A673 (cell line): Measurements from ENCODE around the gene OR51A7. TPM values are rescaled to one million over a fixed set of nuclear protein-coding genes. Genes with fewer than 3 reads are reported as not detected.

ENCODE experiments used
- BruUV-seq: library from RNA; stranded (reverse); fragments of 400-500 nt; replicated peaks from 2 replicates; lab custom pipeline; 2021; lab: Mats Ljungman, UMichigan
- CTCF ChIA-PET: fragments of 300-600 bp; sonication (Branson Sonifier 250); formaldehyde crosslinking; loops from one replicate; lab custom pipeline; 2022; ENCODE audit warnings: antibody characterized with exemption; lab: Charles Lee
- POLR2A ChIA-PET: fragments of 300-600 bp; sonication (Branson Sonifier 250); formaldehyde crosslinking; loops from one replicate; lab custom pipeline; 2022; ENCODE audit warnings: antibody characterized with exemption; ENCODE audit not compliant: low non-redundant PET; lab: Charles Lee
- DNase-seq: peaks from one replicate; pipeline ENCODE4 v3.0.0-alpha.2; 2015; ENCODE audit warnings: low spot score
- H3K27ac ChIP-seq: fragments of 200-600 bp; sonication (generic); 2 replicates; pipeline ENCODE4 v1.5.1; 2016; ENCODE audit warnings: mixed run types, low read depth, mild to moderate bottlenecking, mixed read lengths, antibody characterized with exemption, low read length; ENCODE audit not compliant: poor library complexity, severe bottlenecking
- H3K27me3 ChIP-seq: fragments of 200-600 bp; sonication (generic); replicated peaks from 2 replicates; pipeline ENCODE4 v1.6.1; 2017; ENCODE audit warnings: mixed run types, low read depth, mild to moderate bottlenecking, mixed read lengths, antibody characterized with exemption, low read length; ENCODE audit not compliant: insufficient read depth, poor library complexity
- H3K36me3 ChIP-seq: fragments of 200-600 bp; sonication (generic); 2 replicates; pipeline ENCODE4 v1.6.1; 2016; ENCODE audit warnings: mixed run types, mild to moderate bottlenecking, mixed read lengths, antibody characterized with exemption, low read length; ENCODE audit not compliant: insufficient read depth, poor library complexity, severe bottlenecking
- H3K4me1 ChIP-seq: fragments of 200-600 bp; sonication (generic); 2 replicates; pipeline ENCODE4 v1.6.1; 2017; ENCODE audit warnings: mixed run types, mild to moderate bottlenecking, mixed read lengths, antibody characterized with exemption, low read length; ENCODE audit not compliant: insufficient read depth, poor library complexity, severe bottlenecking
- H3K4me3 ChIP-seq: fragments of 200-600 bp; sonication (generic); 2 replicates; pipeline ENCODE4 v1.5.1; 2016; ENCODE audit warnings: low read depth, mixed run types, mild to moderate bottlenecking, mixed read lengths, low read length; ENCODE audit not compliant: poor library complexity, severe bottlenecking
- H3K9me3 ChIP-seq: fragments of 200-600 bp; sonication (generic); 2 replicates; pipeline ENCODE4 v1.6.1; 2016; ENCODE audit warnings: mixed run types, low read depth, mild to moderate bottlenecking, mixed read lengths, antibody characterized with exemption, low read length; ENCODE audit not compliant: poor library complexity, severe bottlenecking
- CTCF ChIP-seq: fragments of 300-800, 200-600 bp; sonication (generic); conservative IDR thresholded peaks from 2 replicates; pipeline ENCODE4 v1.5.1; 2017; ENCODE audit warnings: low read depth, mild to moderate bottlenecking, antibody characterized with exemption, low read length, moderate library complexity, mixed read lengths
- EZH2 ChIP-seq: fragments of 200-600 bp; sonication (generic); IDR thresholded peaks from 2 replicates; pipeline ENCODE4 v1.6.1; 2017; ENCODE audit warnings: borderline replicate concordance, low read depth, mild to moderate bottlenecking, mixed read lengths, antibody characterized with exemption, low read length; ENCODE audit not compliant: poor library complexity, severe bottlenecking
- intact Hi-C: fragments of 100-400 bp; cut with micrococcal nuclease; formaldehyde crosslinking; loops from one replicate; pipeline ENCODE4 v1.10.0; 2022; ENCODE audit not compliant: unreplicated experiment
- total RNA-seq: library from RNA; stranded (reverse); gene quantifications from 2 replicates; pipeline ENCODE4 v1.2.3, GENCODE V29; 2021

The OR51A7 gene
- total RNA-seq, 1 experiment from 2014 or later: not detected

GRCh38 chr11:4926608-4927007, 23.0 kb downstream of the OR51A7 start:
- intact Hi-C loops: no loop called here

GRCh38 chr11:4932751-4933150, 29.2 kb downstream of the OR51A7 start:
- ChIA-PET CTCF (no interaction called here), POLR2A (no interaction called here)
- Histone ChIP-seq H3K9me3 (no peaks in the 10 kb centered on the region), H3K27me3 (no peaks in the 10 kb centered on the region), H3K4me1 (no peaks in the 10 kb centered on the region), H3K4me3 (no peak overlapping the region), H3K27ac (no peak overlapping the region), H3K36me3 (no peaks in the 10 kb centered on the region)
- BruUV-seq: no TSS peak
- DNase-seq: no peak
- intact Hi-C loops: loop anchor here (5.0 kb wide), 1 partner anchor 45 kb away; no protein-coding TSS in a partner anchor
- no peak for TF ChIP-seq CTCF

More at GRCh38 chr11:4926608-4927007, 23.0 kb downstream of the OR51A7 start:
- Histone ChIP-seq H3K27ac (no peak overlapping the region), H3K27me3 (no peaks in the 10 kb centered on the region), H3K9me3 (no peaks in the 10 kb centered on the region), H3K36me3 (no peaks in the 10 kb centered on the region), H3K4me3 (no peak overlapping the region), H3K4me1 (no peaks in the 10 kb centered on the region)
- TF ChIP-seq EZH2 (no peak), CTCF (no peak)
- no TSS peak for BruUV-seq
- no peak for DNase-seq
- ChIA-PET POLR2A (no interaction called here), CTCF (no interaction called here)

GRCh38 chr11:4936745-4937144, 33.2 kb downstream of the OR51A7 start:
- CTCF ChIA-PET: no interaction called here
- no peaks in the 10 kb centered on the region for H3K4me1 ChIP-seq
- TF ChIP-seq CTCF (no peak), EZH2 (no peak)

More at GRCh38 chr11:4936745-4937144, 33.2 kb downstream of the OR51A7 start:
- no peak overlapping the region for H3K4me3 ChIP-seq
- DNase-seq: no peak
- no peak overlapping the region for H3K27ac ChIP-seq
- no peaks in the 10 kb centered on the region for H3K36me3 ChIP-seq
- no peaks in the 10 kb centered on the region for H3K9me3 ChIP-seq
- no peaks in the 10 kb centered on the region for H3K27me3 ChIP-seq
- POLR2A ChIA-PET: no interaction called here
- intact Hi-C loops: no loop called here
- BruUV-seq: no TSS peak
